ENCODE measurements around the gene DOCK3.
"Not testable (repeated sequence)": the region's sequence is repeated elsewhere in the genome, so short reads cannot be mapped to it uniquely, and the experiment has no call there.

DOCK3 gene

DNA sequence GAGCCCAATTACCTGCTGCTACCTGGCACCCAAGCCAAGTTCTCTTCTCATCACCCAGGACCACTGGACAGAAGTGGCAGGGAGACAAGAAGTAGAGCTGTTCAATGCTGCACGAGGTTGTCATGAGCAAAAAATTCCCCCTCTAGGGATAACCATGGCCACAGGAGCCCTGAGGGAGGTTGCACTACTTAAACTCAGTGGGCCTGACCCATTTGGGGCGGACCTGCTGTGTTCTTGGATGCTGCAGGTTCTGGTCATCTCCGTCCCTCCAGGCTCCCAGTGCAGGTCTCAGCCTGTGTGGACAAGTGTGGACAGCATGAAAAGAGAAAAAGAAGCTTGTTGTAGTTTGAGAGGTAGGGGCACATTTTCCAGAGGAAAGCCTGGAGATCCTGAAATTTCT lies 684.3 kb downstream of the DOCK3 start:
- no peak for DNase-seq (ENCODE audit: low read depth in 2 of 2)

DNA sequence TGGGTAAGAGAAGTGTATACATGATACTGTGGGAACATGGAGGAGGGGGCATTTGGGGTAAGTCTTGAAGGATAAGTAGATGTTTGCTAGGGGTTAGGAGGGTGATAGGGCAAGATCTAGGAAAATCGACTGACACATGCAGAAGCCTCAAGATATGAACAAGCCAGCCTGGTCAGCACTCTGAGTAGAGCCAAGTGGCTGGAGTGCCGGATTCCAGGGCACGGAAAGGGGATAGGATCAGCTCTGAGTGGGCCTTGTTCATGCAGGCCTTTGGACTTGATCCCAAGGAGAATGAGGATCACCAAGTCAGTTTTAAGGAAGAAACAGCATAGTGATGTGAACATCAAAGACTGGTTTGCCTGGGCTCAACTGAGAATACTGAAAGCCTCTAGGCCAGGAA lies 686.1 kb downstream of the DOCK3 start:
- no peak for DNase-seq (ENCODE audit: low read depth in 2 of 2)

DNA sequence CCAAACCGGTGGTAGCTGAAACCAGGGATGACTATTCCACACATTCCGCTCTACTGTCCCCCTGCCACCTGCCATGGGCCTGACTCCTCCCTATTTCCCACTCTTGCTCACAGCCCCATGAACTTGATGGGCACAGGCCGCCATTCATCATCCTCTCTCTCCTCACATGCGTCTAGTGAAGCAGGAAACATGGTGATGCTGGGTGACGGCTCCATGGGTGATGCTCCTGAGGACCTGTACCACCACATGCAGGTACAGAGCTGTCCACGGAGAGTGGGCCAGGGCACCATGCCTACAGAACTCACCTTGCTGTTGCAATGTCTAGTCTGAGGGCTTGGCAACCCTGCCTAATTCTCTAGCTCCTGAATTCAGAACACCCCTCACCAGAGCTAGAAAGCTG lies 687.0 kb downstream of the DOCK3 start:
- no peak for DNase-seq (ENCODE audit: low read depth in 2 of 2)

DNA sequence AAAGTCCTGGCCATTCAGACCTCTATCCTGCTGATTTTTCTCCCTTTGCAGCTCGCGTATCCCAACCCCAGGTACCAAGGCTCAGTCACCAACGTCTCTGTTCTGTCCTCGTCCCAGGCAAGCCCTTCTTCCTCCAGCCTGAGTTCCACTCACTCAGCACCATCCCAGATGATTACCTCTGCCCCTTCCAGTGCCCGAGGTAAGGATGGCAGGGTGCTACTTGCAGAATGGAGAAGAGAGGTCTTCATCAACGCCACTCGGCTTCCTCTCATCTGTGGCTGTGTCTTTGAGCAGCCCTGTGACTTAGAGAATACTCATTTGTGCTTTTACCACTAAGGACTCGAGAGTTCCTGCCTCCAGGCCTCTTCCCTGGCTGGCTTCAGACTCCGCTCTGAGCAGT lies 687.7 kb downstream of the DOCK3 start:
- no peak for DNase-seq (ENCODE audit: low read depth in 2 of 2)

DNA sequence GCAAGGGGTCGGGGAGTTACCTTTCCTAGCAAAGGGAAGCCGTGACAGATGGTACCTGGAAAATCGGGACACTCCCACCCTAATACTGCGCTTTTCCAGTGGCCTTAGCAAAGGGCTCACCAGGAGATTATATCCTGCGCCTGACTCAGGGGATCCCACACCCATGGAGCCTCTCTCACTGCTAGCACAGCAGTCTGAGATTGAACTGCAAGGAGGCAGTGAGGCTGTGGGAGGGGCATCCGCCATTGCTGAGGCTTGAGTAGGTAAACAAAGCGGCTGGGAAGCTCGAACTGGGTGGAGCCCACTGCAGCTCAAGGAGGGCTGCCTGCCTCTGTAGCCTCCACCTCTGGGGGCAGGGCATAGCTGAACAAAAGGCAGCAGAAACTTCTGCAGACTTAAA lies 693.5 kb downstream of the DOCK3 start:
- not testable (repeated sequence) for DNase-seq (ENCODE audit: low read depth in 2 of 2)

DNA sequence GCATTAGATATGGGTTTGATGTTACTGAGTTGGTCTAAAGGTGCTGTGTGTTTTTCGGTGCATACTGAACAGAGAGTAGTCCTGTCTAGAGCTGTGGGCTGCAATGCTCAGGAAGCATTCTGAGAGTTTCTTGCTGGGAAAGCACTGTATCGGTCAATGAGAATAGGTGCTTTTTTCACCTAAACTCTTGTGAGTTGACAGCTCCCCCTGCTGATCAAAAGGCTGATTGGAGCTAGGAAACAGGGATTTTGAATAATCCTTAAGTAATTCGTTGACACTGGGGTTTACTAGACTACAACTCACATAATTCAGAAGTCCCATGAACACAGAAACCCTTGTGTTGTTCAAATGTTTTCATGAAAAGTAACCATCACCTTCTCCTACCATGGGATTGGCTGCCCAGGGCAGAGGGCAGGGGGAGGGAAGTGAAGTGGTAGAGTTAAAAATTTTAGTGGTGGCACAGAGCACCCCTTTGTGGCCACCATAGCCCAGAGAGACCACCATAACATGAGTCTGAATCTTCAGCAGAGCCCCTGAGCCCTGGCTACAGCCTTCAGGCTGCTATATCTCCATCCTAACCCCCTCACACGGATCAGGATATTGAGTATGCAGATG lies 697.3 kb downstream of the DOCK3 start:
- DNase-seq (ENCODE audit: low read depth in 2 of 2) = peak in 1 of 2 donors; percentile 31

DNA sequence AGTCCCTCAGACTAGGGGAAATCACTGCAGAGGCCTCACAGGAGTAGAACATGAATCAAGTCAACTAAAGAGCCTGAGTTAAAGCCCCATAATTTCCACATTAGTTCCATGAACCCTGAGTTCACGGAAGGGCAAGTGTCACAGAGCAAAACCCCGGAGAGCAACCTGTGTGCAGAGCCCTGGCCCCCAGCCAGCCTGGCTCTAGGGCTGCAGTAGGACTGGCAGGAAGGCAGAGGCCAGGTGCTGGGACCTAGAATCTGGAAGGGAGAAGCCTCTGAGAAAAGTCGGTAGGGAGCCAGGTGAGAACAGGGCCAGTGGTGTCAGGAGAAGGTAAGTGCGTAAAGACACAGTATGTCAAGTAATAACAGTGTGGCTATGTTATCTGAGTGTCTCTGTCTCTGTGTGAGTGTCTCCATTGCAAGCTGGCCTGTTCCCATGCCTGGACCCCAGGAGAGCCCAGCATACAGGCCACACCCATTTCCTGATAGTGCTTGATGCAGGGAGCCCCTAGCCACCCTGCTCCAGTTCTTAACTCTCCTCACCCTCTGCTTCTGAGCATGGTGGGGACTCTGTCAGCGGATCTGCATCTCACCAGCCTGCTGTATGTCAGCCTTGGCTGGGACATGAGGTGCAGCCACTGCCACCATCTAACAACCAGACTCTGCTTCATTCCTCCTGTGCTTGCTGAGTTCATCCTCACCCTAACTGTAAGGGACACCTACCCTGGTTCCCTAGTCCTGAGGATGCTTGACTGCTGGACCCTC lies 699.1 kb downstream of the DOCK3 start:
- no peak for DNase-seq (ENCODE audit: low read depth in 2 of 2)

DNA sequence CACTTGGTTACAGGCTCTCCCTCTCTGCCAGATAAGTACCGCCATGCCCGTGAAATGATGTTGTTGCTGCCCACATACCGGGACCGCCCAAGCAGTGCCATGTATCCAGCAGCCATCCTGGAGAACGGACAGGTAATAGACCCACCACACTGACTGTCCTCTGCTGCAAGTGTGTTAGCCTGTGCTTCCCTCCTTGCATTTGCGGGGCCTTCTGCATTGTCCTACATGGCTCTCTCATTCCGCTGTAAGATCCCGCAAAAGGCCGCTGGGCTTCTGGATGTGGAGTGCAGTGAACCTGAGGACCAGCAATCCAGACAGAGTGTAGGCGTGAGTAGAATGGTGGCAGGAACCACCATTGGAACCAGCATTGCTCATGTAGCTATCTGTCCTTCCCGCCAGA lies 699.7 kb downstream of the DOCK3 start:
- DNase-seq (ENCODE audit: low read depth in 2 of 2) = no peak

DNA sequence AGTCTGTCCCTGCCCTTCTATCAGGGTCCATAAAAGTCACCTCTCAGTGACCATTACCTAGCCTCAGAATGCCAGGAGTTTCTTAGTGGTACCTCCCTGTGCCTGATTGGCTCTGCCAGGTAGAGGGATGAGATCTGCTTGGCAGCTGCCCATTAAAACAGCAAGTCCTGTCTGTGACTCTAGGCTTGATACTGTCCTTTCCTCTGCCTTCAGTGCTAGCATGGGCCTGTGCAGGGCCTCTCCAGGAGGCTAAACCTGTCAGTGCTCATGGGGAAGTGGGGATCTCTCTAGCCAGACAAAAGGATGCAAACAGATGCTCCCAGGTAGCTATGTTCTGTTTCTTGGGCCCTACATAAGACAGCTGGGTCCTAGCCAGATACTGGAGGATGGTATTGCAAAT lies 700.4 kb downstream of the DOCK3 start:
- no peak for DNase-seq (ENCODE audit: low read depth in 2 of 2)

DNA sequence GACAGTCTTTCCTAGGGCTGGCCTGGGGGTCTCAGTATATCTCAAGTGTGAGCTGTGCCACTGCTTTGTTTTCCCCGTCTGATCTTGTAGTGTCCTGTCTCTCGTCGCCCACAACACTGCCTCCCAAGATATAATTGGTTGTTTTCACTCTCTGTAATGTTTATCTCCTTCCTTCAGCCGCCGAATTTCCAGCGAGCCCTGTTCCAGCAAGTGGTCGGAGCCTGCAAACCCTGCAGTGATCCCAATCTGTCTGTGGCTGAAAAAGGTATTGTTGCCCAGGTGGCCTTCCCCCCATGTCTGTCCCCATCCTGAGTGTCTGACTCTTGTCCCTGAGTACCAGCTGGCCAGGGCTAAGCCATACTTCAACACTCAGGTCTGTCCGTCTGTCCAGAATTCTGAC lies 700.8 kb downstream of the DOCK3 start:
- no peak for DNase-seq (ENCODE audit: low read depth in 2 of 2)

DNA sequence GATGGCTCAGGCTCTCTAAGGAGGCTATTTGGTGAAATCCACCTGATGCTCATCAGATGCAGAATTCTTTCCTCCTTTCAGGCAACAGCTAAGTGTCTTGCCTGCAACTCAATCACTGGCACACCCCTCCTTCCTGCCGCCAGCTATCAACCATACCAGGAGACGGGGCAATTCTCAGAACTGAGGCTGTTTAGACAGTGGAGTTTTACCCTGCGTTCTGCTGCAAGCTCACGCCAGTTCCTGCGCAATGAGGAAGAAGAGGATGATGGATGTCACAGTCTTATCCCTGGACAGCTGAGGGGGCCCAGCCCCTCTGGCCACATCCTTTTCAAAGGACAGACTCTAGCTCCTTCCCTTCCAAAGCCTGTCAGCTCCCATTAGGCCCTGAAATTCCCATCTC lies 703.3 kb downstream of the DOCK3 start:
- DNase-seq (ENCODE audit: low read depth in 2 of 2) = no peak

DNA sequence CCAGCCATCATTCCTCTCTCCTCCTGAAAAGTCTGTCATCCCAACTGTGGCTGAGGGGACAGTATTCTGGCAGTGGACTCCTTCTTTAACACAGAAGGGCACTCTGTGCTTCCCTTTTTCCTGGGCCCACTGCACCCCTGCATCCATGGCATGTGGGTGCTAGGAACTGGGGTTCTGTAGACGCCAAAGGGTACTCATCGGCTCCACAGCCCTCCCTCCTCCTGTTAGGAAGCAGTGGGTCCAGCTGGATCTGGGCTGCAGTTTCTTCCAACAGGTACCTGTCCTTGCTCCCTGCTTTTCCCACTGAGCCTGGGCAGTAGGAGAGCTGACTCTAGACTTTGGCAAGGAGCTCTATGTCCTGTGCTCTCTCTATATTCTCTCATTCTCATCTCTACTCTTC lies 704.0 kb downstream of the DOCK3 start:
- no peak for DNase-seq (ENCODE audit: low read depth in 2 of 2)

DNA sequence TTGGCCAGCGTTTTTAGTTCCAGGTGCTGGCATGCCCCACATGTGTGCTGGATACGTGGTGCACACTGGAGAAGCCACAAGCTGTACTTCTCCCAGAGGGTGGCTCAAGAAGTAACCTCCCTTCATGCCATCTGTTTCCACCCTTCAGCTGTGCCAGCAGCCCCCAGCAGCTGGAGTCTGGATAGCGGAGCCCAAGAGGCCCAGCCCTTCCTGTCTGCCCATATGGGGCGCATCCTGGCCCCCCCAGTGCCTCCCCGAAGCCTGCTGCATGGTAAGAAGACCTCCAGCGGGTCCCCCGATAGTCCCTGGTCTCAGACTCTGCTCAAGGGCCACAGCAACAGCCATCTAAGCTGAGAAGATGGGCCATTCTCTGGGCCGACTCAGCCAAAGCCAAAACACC lies 704.6 kb downstream of the DOCK3 start:
- no peak for DNase-seq (ENCODE audit: low read depth in 2 of 2)

DNA sequence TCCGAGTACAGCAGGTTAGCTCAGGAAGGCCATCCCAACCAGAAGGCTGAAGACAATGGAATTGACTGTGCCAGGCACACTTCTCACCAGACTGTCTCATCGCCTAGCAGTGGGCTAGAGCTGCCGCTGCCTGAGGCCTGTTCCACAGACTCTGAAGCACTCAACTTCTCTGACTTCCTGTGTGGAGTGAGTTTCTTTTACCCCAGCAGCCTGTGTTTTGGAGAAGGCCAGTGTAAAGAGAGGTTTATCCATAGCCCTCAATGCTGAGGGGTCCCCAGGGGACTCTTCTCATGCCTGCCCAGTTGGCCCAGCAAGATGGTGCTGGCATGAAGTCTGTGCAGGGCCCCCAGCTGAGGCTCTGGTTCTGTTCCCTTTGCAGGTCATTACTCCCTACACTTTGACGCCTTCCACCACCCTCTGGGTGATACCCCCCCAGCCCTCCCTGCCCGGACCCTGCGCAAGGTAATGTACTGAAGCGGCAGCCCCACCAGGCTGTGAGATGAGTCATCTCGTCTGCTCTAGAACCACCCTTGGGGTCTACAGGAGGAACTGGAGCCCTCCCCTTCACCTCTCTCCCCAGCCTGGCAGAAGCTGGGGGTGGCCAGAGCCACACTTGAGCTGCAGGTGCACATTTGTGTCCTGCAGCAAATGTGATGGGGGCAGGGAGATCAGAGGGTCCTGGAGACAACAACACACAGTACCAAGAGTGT lies 705.2 kb downstream of the DOCK3 start:
- DNase-seq (ENCODE audit: low read depth in 2 of 2) = no peak

DNA sequence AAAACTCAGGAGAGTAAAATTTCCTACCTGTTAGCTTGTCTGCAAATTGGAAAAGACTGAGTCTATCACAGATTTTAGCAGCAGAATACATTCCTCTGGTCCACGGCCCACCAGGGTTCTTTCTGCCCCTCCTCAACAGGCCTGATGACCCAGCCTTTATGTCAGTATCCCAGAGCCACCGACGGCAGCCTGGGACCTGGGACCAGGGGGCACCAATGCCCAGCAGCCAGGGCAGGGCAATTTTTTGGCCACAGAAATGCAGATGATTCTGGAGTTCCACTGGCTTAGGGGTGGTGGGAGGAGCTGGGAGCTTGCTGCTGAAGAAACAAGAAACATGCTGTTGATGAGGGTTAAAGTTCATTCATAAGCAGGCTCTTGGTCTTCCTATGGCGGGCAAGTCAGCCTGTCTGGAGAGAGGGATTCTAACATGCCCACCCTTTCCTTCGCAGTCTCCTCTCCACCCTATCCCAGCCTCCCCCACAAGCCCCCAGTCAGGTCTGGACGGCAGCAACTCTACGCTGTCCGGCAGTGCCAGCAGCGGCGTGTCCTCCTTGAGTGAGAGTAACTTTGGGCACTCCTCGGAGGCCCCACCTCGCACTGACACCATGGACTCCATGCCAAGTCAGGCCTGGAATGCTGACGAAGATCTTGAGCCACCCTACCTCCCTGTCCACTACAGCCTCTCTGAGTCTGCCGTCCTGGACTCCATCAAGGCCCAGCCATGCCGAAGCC lies 706.0 kb downstream of the DOCK3 start:
- no peak for DNase-seq (ENCODE audit: low read depth in 2 of 2)

DNA sequence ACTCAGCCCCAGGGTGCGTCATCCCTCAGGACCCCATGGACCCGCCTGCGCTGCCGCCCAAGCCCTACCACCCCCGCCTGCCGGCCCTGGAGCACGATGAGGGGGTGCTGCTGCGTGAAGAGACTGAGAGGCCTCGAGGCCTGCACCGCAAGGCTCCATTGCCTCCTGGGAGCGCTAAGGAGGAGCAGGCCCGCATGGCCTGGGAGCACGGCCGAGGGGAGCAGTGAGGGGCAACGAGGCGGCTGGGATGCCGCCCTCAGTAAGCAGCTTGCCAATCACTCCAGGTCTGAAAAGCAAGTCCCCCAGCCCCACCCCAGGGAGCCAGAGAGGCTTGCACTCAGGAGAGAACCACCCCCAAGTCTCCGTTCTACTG lies 706.6 kb downstream of the DOCK3 start:
- no peak for DNase-seq (ENCODE audit: low read depth in 2 of 2)

DNA sequence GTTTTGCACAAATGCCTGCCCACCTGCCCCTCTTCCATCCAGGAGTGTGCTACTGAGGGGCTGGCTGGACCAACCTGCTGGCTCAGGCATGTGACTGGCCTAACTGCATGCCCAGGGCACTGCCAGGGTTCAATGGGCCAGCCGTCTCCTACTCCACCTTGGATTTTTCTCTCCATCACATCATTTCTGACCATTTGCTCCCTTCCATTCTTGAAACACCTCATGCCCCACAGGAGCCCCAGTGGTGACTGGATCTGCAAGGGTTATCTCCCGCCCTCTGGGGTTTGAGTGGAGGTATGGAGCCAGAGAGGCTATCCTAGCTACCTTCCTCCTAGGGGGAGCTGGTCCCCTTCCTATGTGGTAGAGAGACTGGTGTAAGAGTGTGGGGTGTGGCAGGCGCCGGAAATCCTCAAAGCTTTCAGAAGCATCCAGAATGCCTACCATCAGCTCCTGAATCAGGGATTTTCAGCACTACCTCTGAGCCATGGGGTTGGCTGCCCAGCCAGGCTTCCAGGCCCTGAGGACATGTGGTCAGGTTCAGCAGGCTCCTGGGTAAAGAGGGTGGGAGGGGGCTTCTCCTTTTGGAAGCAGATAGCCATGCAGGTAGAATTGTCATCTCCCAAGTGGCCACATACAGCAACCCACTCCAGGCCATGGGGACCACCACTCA lies 707.5 kb downstream of the DOCK3 start:
- no peak for DNase-seq (ENCODE audit: low read depth in 2 of 2)

DNA sequence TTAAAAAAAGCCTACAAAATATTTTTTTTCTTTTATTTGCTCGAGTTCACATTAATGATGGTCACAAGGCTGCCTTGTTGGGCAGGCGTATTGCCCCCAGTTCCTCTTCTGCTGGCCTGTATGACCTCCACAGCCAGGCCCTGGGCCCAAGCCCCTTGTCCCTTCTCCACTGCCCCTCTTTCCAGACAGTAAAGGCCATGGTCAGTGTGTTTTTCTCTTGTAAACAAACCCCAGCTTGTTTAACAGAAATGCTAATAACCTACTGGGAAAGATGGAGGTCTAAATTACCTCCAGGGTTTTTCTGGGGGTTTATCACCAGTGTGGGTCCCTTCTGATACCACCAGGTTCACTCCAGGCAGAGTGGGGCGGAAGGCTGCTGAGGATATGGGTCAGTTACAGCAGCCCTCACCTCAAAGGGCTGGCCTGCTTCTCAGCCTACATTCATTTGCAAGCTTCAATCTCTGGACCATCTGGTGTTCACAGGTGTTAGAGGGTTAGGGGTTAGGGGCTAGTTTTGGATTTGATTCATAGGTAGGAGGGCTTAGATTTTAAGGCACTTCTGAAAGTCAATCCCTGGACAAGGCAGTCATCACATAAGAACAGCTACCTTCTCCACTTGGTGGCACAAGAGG lies 708.3 kb downstream of the DOCK3 start:
- DNase-seq (ENCODE audit: low read depth in 2 of 2) = no peak

DNA sequence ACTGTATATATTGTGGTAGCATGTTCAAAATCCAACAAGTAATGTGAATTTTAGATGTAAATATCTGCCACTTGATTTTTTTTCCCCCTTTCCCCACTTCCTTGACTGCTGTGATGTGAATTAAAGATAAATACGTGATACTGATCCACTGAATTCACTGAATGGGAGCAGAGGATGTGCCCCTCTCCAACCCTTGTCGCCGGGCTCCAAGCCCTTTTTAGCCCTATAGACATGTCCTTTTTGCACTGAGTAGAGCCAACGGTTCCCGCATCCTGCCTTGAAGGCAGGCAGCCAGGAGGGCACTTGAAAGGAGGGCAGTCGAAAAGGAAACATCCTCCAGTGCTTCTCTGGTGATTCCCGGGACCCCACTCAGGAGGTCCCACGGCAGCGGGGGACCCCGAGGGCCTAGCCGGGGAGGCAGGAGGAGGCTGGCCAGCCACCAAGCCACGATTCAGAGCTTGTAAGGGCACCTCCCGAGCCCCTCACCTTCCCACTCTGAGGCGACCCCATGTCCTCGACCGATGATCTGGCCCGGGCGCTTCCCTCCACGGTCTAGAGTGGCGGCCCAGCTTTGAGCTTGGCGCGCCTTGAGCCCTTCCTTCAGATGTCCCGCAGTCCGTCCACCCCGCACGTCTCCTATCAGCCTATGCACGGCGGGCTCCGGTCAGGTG lies 709.5 kb downstream of the DOCK3 start:
- DNase-seq (ENCODE audit: low read depth in 2 of 2) = no peak

DNA sequence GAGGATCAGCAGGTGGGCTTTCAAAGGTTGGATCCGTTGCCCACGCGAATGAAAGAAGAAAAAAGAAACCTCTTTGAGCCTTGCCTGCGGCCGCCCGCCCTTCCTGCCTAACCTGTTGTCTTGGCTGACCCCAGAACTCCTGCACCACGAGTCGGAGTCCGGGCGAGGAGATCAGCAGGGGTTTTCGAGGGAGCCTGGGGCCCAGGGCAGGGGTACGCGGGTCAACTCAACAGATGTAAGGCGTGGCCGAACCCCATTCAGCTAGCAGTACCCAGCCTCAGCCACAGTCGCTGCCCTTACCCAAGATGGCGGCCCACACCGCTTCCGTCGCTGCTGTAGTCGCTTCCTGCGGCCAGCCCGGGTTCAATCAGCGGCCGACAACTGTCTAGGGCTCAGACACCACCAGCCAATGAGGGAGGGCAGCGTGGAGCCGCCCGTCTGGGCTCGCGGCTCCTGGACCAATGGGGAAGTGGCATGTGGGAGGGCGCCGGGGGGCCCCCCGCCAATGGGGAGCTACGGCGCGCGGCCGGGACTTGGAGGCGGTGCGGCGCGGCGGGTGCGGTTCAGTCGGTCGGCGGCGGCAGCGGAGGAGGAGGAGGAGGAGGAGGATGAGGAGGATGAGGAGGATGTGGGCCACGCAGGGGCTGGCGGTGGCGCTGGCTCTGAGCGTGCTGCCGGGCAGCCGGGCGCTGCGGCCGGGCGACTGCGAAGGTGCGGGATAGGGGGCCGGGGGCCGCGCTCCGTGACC lies 710.2 kb downstream of the DOCK3 start, which contains the start of gene MANF:
MANF (plus strand) TSS at position 566 of the 748 bp plus-strand sequence; CDS start at position 618, 52 bp downstream.
- DNase-seq (ENCODE audit: low read depth in 2 of 2) = peak; percentile 85 to 91
